SK-N-SH (cell line): ENCODE results near the gene HEXA. TPM values are rescaled to one million over a fixed set of nuclear protein-coding genes. Genes with fewer than 3 reads are reported as not detected.

ENCODE experiments used
- CTCF ChIA-PET: fragments of 300-600, 350-600 bp; formaldehyde crosslinking; extraction: SDS; loops from one replicate; lab custom pipeline; 2021; lab: Yijun Ruan, JAX
- POLR2A ChIA-PET: fragments of 350-600 bp; sonication (Branson Sonifier 250); formaldehyde crosslinking; extraction: SDS; loops from one replicate; lab custom pipeline; 2020; ENCODE audit warnings: antibody characterized with exemption, inconsistent platforms; lab: Yijun Ruan, JAX
- DNase-seq: peaks from one replicate; pipeline ENCODE4 v3.0.0; 2012
- H2AFZ ChIP-seq: fragments of 200-600 bp; sonication (generic); 2 replicates; pipeline ENCODE4 v1.8.1; 2016; ENCODE audit warnings: antibody characterized with exemption, mild to moderate bottlenecking, low read depth
- H3F3A ChIP-seq: fragments of 200-600 bp; sonication (generic); replicated peaks from 2 replicates; pipeline ENCODE3; 2016; ENCODE audit warnings: antibody characterized with exemption, mild to moderate bottlenecking; ENCODE audit not compliant: insufficient read depth
- H3K27ac ChIP-seq, 2 experiments: fragments of 200-500 bp in 1 of 2; fragments of 200-600 bp in 1 of 2; sonication (Bioruptor generic) in 1 of 2; sonication (generic), shearing (Covaris generic) in 1 of 2; 2 replicates each; pipeline versions ENCODE4 v1.5.1 to v1.6.1; 2014 to 2016; ENCODE audit warnings: low read depth in 2 of 2, inconsistent platforms in 1 of 2, low read length in 1 of 2, mild to moderate bottlenecking in 1 of 2, mixed read lengths in 1 of 2
- H3K27me3 ChIP-seq: fragments of 200-600 bp; sonication (generic), shearing (Covaris generic); 2 replicates; pipeline ENCODE4 v1.6.1; 2016; ENCODE audit warnings: mixed run types; ENCODE audit not compliant: insufficient read depth
- H3K36me3 ChIP-seq, 2 experiments: fragments of 200-500 bp in 1 of 2; fragments of 200-600 bp in 1 of 2; sonication (Bioruptor generic) in 1 of 2; sonication (generic) in 1 of 2; replicated peaks in 1 of 2; 2 replicates each; pipeline versions ENCODE3 to v1.5.1; 2014 to 2016; ENCODE audit warnings: low read length in 1 of 2, mild to moderate bottlenecking in 1 of 2; ENCODE audit not compliant: insufficient read depth in 2 of 2, control insufficient read depth in 1 of 2
- H3K4me1 ChIP-seq, 2 experiments: fragments of 200-500 bp in 1 of 2; fragments of 200-600 bp in 1 of 2; sonication (Bioruptor generic) in 1 of 2; sonication (generic), shearing (Covaris generic) in 1 of 2; 2 replicates each; pipeline versions ENCODE4 v1.5.1 to v1.6.1; 2014 to 2016; ENCODE audit warnings: low read depth in 1 of 2, low read length in 1 of 2, mixed run types in 1 of 2; ENCODE audit not compliant: insufficient read depth in 2 of 2, control insufficient read depth in 1 of 2
- H3K4me2 ChIP-seq: fragments of 200-600 bp; sonication (generic), shearing (Covaris generic); 2 replicates; pipeline ENCODE4 v1.6.1; 2017; ENCODE audit warnings: mixed run types
- H3K4me3 ChIP-seq, 2 experiments: fragments of 200-500 bp in 1 of 2; fragments of 200-600 bp in 1 of 2; sonication (Bioruptor generic) in 1 of 2; sonication (generic), shearing (Covaris generic) in 1 of 2; 2 replicates each; pipeline versions ENCODE4 v1.5.1 to v1.8.1; 2014 to 2016; ENCODE audit warnings: low read depth in 2 of 2, inconsistent platforms in 1 of 2, low read length in 1 of 2, mild to moderate bottlenecking in 1 of 2, mixed read lengths in 1 of 2, moderate library complexity in 1 of 2
- H3K79me2 ChIP-seq: fragments of 200-600 bp; sonication (generic); 2 replicates; pipeline ENCODE4 v1.8.1; 2017; ENCODE audit warnings: mild to moderate bottlenecking; ENCODE audit not compliant: insufficient read depth
- H3K9ac ChIP-seq: fragments of 200-600 bp; sonication (generic); 2 replicates; pipeline ENCODE4 v1.6.1; 2017; ENCODE audit warnings: mixed run types
- H3K9me2 ChIP-seq: fragments of 200-600 bp; sonication (generic); 2 replicates; pipeline ENCODE4 v1.6.1; 2017; ENCODE audit warnings: mixed run types
- H3K9me3 ChIP-seq: fragments of 200-600 bp; sonication (generic); 2 replicates; pipeline ENCODE4 v1.6.1; 2017; ENCODE audit warnings: mixed run types, mild to moderate bottlenecking, moderate library complexity
- H4K20me1 ChIP-seq: fragments of 200-600 bp; sonication (generic); 2 replicates; pipeline ENCODE4 v1.6.1; 2017; ENCODE audit warnings: mild to moderate bottlenecking, mixed run types; ENCODE audit not compliant: insufficient read depth
- EP300 ChIP-seq, 2 experiments: IDR thresholded peaks; 2 replicates each; pipeline versions ENCODE4 v1.4.0 to v1.6.1; 2012; ENCODE audit warnings: borderline replicate concordance in 1 of 2, low read depth in 1 of 2, low read length in 1 of 2
- FOSL2 ChIP-seq: IDR thresholded peaks from 2 replicates; pipeline ENCODE4 v1.4.0; 2012; ENCODE audit warnings: low read depth, mild to moderate bottlenecking, moderate library complexity, borderline replicate concordance
- FOXJ3 ChIP-seq: sonication (generic); formaldehyde crosslinking; IDR thresholded peaks from 2 replicates; pipeline ENCODE4 v1.5.1; 2020; ENCODE audit warnings: mild to moderate bottlenecking, missing genetic modification reagents
- GATA2 ChIP-seq: sonication (generic); formaldehyde crosslinking; IDR thresholded peaks from 2 replicates; pipeline ENCODE4 v1.5.0; 2020; ENCODE audit warnings: mild to moderate bottlenecking, missing genetic modification reagents
- MEF2A ChIP-seq: IDR thresholded peaks from 2 replicates; pipeline ENCODE4 v1.4.0; 2012; ENCODE audit warnings: low read depth, borderline replicate concordance
- MXI1 ChIP-seq: IDR thresholded peaks from 2 replicates; pipeline ENCODE4 v1.6.1; 2012; ENCODE audit warnings: mild to moderate bottlenecking, low read depth, low read length, improper control_type of control experiment
- NRF1 ChIP-seq: IDR thresholded peaks from 2 replicates; pipeline ENCODE4 v1.6.1; 2012; ENCODE audit warnings: low read depth, mild to moderate bottlenecking, low read length
- RAD21 ChIP-seq: IDR thresholded peaks from 2 replicates; pipeline ENCODE4 v1.6.1; 2012; ENCODE audit warnings: mild to moderate bottlenecking, low read length
- SMC3 ChIP-seq: IDR thresholded peaks from 2 replicates; pipeline ENCODE4 v1.6.1; 2012; ENCODE audit warnings: low read depth, low read length, improper control_type of control experiment
- TCF12 ChIP-seq: IDR thresholded peaks from 2 replicates; pipeline ENCODE4 v1.4.0; 2012
- YY1 ChIP-seq: IDR thresholded peaks from 2 replicates; pipeline ENCODE4 v1.4.0; 2012; ENCODE audit warnings: low read depth, mild to moderate bottlenecking
- WGBS: methylation state at CpG from one replicate; pipeline ENCODE4 v1.1.6; 2017; ENCODE audit warnings: low lambda C conversion rate; 5-methylcytosine and 5-hydroxymethylcytosine counted together
- polyA plus RNA-seq, 3 experiments: library from polyadenylated mRNA; depleted of rRNA; stranded (reverse); fragments of >200 nt; gene quantifications; 2 replicates each; pipeline ENCODE4 v1.2.3, GENCODE V29; 2012
- TF ChIP-seq, protein P1 (sequence below): IDR thresholded peaks from 2 replicates; pipeline ENCODE4 v1.4.0; 2012; ENCODE audit warnings: low read depth, borderline replicate concordance
- TF ChIP-seq, protein P2 (sequence below): fragments of 150-350 bp; IDR thresholded peaks from 2 replicates; pipeline ENCODE4 v1.6.1; 2017; ENCODE audit warnings: antibody characterized with exemption, low read length, low read depth, borderline replicate concordance

Gene HEXA
- polyA plus RNA-seq, 1 of the 3 experiments (the other 2 are of a cell fraction): 251 TPM

DNA sequence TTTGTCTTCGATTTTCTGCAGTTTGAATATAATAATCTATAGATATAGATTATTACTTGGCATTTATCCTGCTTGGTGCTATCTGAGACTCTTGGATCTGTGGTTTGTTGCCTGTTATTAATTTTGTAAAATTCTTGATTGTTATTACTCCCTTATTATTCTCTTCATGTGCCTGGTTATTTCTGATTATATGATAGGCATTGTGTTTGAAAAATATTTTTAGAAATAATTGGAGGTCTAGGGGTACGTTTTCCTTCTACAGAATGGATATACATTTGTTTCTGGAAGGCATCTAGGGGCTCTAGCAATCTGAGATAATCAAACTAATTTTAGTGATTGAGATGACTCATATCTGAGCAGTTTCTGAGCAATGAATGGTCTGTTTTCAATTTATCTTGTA is 41.0 kb downstream of the HEXA start (continued):
- no peak for TF ChIP-seq NRF1

DNA sequence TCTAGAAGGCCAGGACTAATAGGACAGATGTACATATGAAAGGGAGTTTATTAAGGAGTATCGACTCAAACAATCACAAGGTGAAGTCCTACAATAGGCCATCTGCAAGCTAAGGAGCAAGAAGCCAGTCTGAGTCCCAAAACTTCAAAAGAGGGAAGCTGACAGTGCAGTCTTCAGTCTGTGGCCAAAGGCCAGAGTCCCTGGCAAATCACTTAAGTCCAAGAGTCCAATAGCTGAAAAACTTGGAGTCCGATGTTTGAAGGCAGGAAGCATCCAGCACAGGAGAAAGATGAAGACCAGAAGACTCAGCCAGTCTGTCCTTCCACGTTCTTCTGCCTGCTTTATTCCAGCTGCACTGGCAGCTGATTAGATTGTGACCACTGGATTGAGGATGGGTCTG is 44.8 kb downstream of the HEXA start:
- TF ChIP-seq EP300 (IDR thresholded peaks at IDR 0.05; ENCODE audit: borderline replicate concordance in 1 of 2, low read depth in 1 of 2, low read length in 1 of 2): no peak
- TF ChIP-seq GATA2 (CRISPR knock-in tag): no peak
- no peak for TF ChIP-seq RAD21
- no peak for TF ChIP-seq FOSL2
- TF ChIP-seq YY1: no peak
- TF ChIP-seq, protein P1, sequence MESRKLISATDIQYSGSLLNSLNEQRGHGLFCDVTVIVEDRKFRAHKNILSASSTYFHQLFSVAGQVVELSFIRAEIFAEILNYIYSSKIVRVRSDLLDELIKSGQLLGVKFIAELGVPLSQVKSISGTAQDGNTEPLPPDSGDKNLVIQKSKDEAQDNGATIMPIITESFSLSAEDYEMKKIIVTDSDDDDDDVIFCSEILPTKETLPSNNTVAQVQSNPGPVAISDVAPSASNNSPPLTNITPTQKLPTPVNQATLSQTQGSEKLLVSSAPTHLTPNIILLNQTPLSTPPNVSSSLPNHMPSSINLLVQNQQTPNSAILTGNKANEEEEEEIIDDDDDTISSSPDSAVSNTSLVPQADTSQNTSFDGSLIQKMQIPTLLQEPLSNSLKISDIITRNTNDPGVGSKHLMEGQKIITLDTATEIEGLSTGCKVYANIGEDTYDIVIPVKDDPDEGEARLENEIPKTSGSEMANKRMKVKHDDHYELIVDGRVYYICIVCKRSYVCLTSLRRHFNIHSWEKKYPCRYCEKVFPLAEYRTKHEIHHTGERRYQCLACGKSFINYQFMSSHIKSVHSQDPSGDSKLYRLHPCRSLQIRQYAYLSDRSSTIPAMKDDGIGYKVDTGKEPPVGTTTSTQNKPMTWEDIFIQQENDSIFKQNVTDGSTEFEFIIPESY: no peak
- TF ChIP-seq SMC3: no peak
- TF ChIP-seq, protein P2, sequence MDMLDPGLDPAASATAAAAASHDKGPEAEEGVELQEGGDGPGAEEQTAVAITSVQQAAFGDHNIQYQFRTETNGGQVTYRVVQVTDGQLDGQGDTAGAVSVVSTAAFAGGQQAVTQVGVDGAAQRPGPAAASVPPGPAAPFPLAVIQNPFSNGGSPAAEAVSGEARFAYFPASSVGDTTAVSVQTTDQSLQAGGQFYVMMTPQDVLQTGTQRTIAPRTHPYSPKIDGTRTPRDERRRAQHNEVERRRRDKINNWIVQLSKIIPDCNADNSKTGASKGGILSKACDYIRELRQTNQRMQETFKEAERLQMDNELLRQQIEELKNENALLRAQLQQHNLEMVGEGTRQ: no peak
- no peak for TF ChIP-seq TCF12
- TF ChIP-seq, all 33 proteins: peak for 0
- Histone ChIP-seq H3K4me2 (no peak overlapping the region), H2AFZ (no peak overlapping the region), H3K9me2 (no peaks in the 10 kb centered on the region), H3K27ac (no peak overlapping the region), H4K20me1 (no peaks in the 10 kb centered on the region), H3K9me3 (no peaks in the 10 kb centered on the region), H3K4me1 (no peaks in the 10 kb centered on the region), H3F3A (peaks cover 4% of the 10 kb centered on the region), H3K27me3 (no peaks in the 10 kb centered on the region), H3K4me3 (no peak overlapping the region), H3K9ac (no peak overlapping the region), H3K36me3 (no peaks in the 10 kb centered on the region), H3K79me2 (no peaks in the 10 kb centered on the region)
- 93% methylated on average over 3 of the region's 3 CpGs for WGBS
- DNase-seq: no peak
- ChIA-PET POLR2A (no interaction called here), CTCF (interaction anchor here (0.6 to 0.8 kb wide), 2 partner anchors 10 to 17 kb away, joined by 3 read pairs; no protein-coding TSS in a partner anchor)

GRCh38 chr15:72323752-72324151 is 52.1 kb downstream of the HEXA start:
- H3K4me3 ChIP-seq: no peak overlapping the region
- H3K36me3 ChIP-seq: peaks cover 0 to 5% of the 10 kb centered on the region in 2 experiments
- no peak overlapping the region for H3K9ac ChIP-seq
- ChIA-PET POLR2A (no interaction called here), CTCF (no interaction called here)
- peaks cover 2 to 14% of the 10 kb centered on the region in 2 experiments; a peak in 1 of 4 replicates for H3K4me1 ChIP-seq
- no peaks in the 10 kb centered on the region for H3K79me2 ChIP-seq
- H2AFZ ChIP-seq: no peak overlapping the region
- no peak for TF ChIP-seq MXI1
- TF ChIP-seq FOXJ3: no peak
- no peak for TF ChIP-seq MEF2A
- no peak for TF ChIP-seq RAD21
- no peaks in the 10 kb centered on the region for H3K9me2 ChIP-seq
- H3F3A ChIP-seq: peaks cover 15% of the 10 kb centered on the region
- H3K27me3 ChIP-seq: no peaks in the 10 kb centered on the region
- H4K20me1 ChIP-seq: no peaks in the 10 kb centered on the region
- DNase-seq: no peak
- H3K4me2 ChIP-seq: no peak overlapping the region
- H3K9me3 ChIP-seq: peaks cover 8% of the 10 kb centered on the region; the same call in 1 of the 2 replicates
- H3K27ac ChIP-seq: no peak overlapping the region
- WGBS: 78% methylated on average over 1 of the region's 1 CpG
